CD4-positive, alpha-beta memory T cell (primary cell): ENCODE results near the gene PTX4. TPM values are rescaled to one million over a fixed set of nuclear protein-coding genes. Genes with fewer than 3 reads are reported as not detected.

Experiments used
- CTCF ChIA-PET: fragments of 350-600 bp; sonication (Branson Sonifier 250); formaldehyde crosslinking; loops from one replicate; lab custom pipeline; 2021; ENCODE audit warnings: inconsistent platforms; ENCODE audit not compliant: partially characterized antibody; lab: Charles Lee
- POLR2A ChIA-PET: fragments of 350-600 bp; sonication (Branson Sonifier 250); formaldehyde crosslinking; loops from one replicate; lab custom pipeline; 2021; ENCODE audit not compliant: partially characterized antibody; lab: Charles Lee
- DNase-seq, 5 donors: peaks; one replicate each; pipeline versions ENCODE4 v3.0.0 to v3.0.0-alpha.2; 2020 to 2022; ENCODE audit warnings: mixed read lengths in 1 of 5
- H3K27ac ChIP-seq: one replicate; pipeline ENCODE4 v1.7.0; 2013; ENCODE audit warnings: low read depth, low read length
- H3K27me3 ChIP-seq: 2 replicates; pipeline ENCODE4 v1.7.0; 2013; ENCODE audit warnings: mild to moderate bottlenecking, low read length, moderate library complexity; ENCODE audit not compliant: insufficient read depth
- H3K36me3 ChIP-seq: 2 replicates; pipeline ENCODE4 v1.7.0; 2013; ENCODE audit warnings: mild to moderate bottlenecking, low read length, moderate library complexity; ENCODE audit not compliant: insufficient read depth
- H3K4me1 ChIP-seq: 2 replicates; pipeline ENCODE4 v1.7.0; 2013; ENCODE audit warnings: mild to moderate bottlenecking, low read length, moderate library complexity; ENCODE audit not compliant: insufficient read depth
- H3K4me3 ChIP-seq, 2 donors: one replicate each; pipeline ENCODE4 v1.7.0; 2013; ENCODE audit warnings: low read length in 2 of 2, mild to moderate bottlenecking in 1 of 2
- H3K9me3 ChIP-seq, 2 donors: one replicate each; pipeline ENCODE4 v1.7.0; 2013; ENCODE audit warnings: low read length in 2 of 2, control low read depth in 1 of 2; ENCODE audit not compliant: control insufficient read depth in 1 of 2
- H3K27ac Mint-ChIP-seq, 7 donors: one replicate each; pipeline ENCODE4 v1.8.0; 2020 to 2021; ENCODE audit warnings: mixed read lengths in 7 of 7, mild to moderate bottlenecking in 6 of 7, inconsistent platforms in 3 of 7, moderate library complexity in 3 of 7
- H3K27me3 Mint-ChIP-seq, 2 donors: one replicate each; pipeline ENCODE4 v1.8.0; 2020 to 2021; ENCODE audit warnings: mixed read lengths in 2 of 2
- H3K36me3 Mint-ChIP-seq, 2 donors: one replicate each; pipeline ENCODE4 v1.8.0; 2020 to 2021; ENCODE audit warnings: mixed read lengths in 2 of 2, inconsistent platforms in 1 of 2, mild to moderate bottlenecking in 1 of 2
- H3K4me1 Mint-ChIP-seq, 4 donors: one replicate each; pipeline ENCODE4 v1.8.0; 2020 to 2021; ENCODE audit warnings: mixed read lengths in 4 of 4, mild to moderate bottlenecking in 1 of 4
- H3K4me3 Mint-ChIP-seq, 8 donors: one replicate each; pipeline ENCODE4 v1.8.0; 2020 to 2021; ENCODE audit warnings: mixed read lengths in 8 of 8, mild to moderate bottlenecking in 7 of 8, moderate library complexity in 6 of 8, inconsistent platforms in 3 of 8
- H3K9me3 Mint-ChIP-seq, 8 donors: one replicate each; pipeline ENCODE4 v1.8.0; 2020 to 2021; ENCODE audit warnings: mixed read lengths in 8 of 8, mild to moderate bottlenecking in 5 of 8, inconsistent platforms in 3 of 8, moderate library complexity in 1 of 8
- intact Hi-C: fragments of 100-400 bp; cut with micrococcal nuclease; formaldehyde crosslinking; loops from one replicate; pipeline ENCODE4 v1.15.1; 2023
- polyA plus RNA-seq, 2 donors: library from polyadenylated mRNA; unstranded; fragments of 300-500 nt; fragmentation: Illumina TruSeq; gene quantifications; one replicate each; pipeline ENCODE4 v1.2.3, GENCODE V29; 2021
- total RNA-seq, 2 experiments: library from RNA; stranded (reverse); gene quantifications; one replicate each; pipeline ENCODE4 v1.2.3, GENCODE V29; 2021

PTX4 gene
- total and polyA plus RNA-seq, 4 experiments from 2014 or later: not detected

- H3K27me3 Mint-ChIP-seq: no peaks in the 10 kb centered on the region
- H3K4me3 Mint-ChIP-seq: peak overlapping the region in 2 of 8 donors; percentile 35 to 48
- peaks cover 3 to 35% (median 16%) of the 10 kb centered on the region in 4 donors for H3K4me1 Mint-ChIP-seq
- H3K9me3 ChIP-seq: no peaks in the 10 kb centered on the region
- no peak overlapping the region for H3K27ac ChIP-seq
- H3K9me3 Mint-ChIP-seq: peaks cover 0 to 1% (median 0%) of the 10 kb centered on the region in 8 donors
- peaks cover 8% of the 10 kb centered on the region for H3K4me1 ChIP-seq
- ChIA-PET POLR2A (no interaction called here), CTCF (no interaction called here)
- no peaks in the 10 kb centered on the region for H3K27me3 ChIP-seq
- no peaks in the 10 kb centered on the region for H3K36me3 ChIP-seq
- H3K27ac Mint-ChIP-seq: peak overlapping the region in 1 of 7 donors; percentile 57
- intact Hi-C loops: no loop called here
- no peak overlapping the region for H3K4me3 ChIP-seq
- H3K36me3 Mint-ChIP-seq: peaks cover 6 to 8% of the 10 kb centered on the region in 2 donors
- DNase-seq: no peak
Measured at GRCh38 chr16:1466968-1467521, 21.7 kb downstream of the PTX4 start.

- CTCF ChIA-PET: no interaction called here
- no peak overlapping the region for H3K4me3 ChIP-seq
- H3K9me3 Mint-ChIP-seq: peaks cover 0 to 1% (median 0%) of the 10 kb centered on the region in 8 donors
- H3K4me1 ChIP-seq: peaks cover 2% of the 10 kb centered on the region
- peaks cover 8 to 10% of the 10 kb centered on the region in 2 donors for H3K36me3 Mint-ChIP-seq
- DNase-seq: no peak
- intact Hi-C loops: no loop called here
- no peak overlapping the region for H3K4me3 Mint-ChIP-seq
- peaks cover 5% of the 10 kb centered on the region for H3K36me3 ChIP-seq
- no peak overlapping the region for H3K27ac ChIP-seq
- H3K27me3 Mint-ChIP-seq: no peaks in the 10 kb centered on the region
- no peaks in the 10 kb centered on the region for H3K9me3 ChIP-seq
- H3K27ac Mint-ChIP-seq: no peak overlapping the region
- H3K4me1 Mint-ChIP-seq: peaks cover 5 to 26% (median 10%) of the 10 kb centered on the region in 4 donors
- no peaks in the 10 kb centered on the region for H3K27me3 ChIP-seq
- POLR2A ChIA-PET: no interaction called here
Measured at GRCh38 chr16:1466054-1466453, 22.7 kb downstream of the PTX4 start.

GRCh38 chr16:1465567-1465915 is 23.2 kb downstream of the PTX4 start:
- Histone ChIP-seq H3K27me3 (no peaks in the 10 kb centered on the region), H3K9me3 (no peaks in the 10 kb centered on the region), H3K4me3 (no peak overlapping the region), H3K27ac (no peak overlapping the region), H3K4me1 (no peaks in the 10 kb centered on the region), H3K36me3 (peaks cover 11% of the 10 kb centered on the region)
- POLR2A ChIA-PET: no interaction called here
- Mint-ChIP-seq H3K36me3 (peaks cover 8 to 10% of the 10 kb centered on the region in 2 donors), H3K27ac (no peak overlapping the region), H3K4me3 (no peak overlapping the region), H3K4me1 (peaks cover 3 to 21% (median 7%) of the 10 kb centered on the region in 4 donors), H3K9me3 (peaks cover 0 to 1% (median 0%) of the 10 kb centered on the region in 8 donors), H3K27me3 (no peaks in the 10 kb centered on the region)
- CTCF ChIA-PET: no interaction called here
- intact Hi-C loops: no loop called here
- DNase-seq: no peak

GRCh38 chr16:1464894-1465566 is 23.7 kb downstream of the PTX4 start:
- DNase-seq: no peak
- Histone ChIP-seq H3K4me1 (no peaks in the 10 kb centered on the region), H3K9me3 (no peaks in the 10 kb centered on the region), H3K27me3 (no peaks in the 10 kb centered on the region), H3K36me3 (peaks cover 12% of the 10 kb centered on the region), H3K27ac (no peak overlapping the region), H3K4me3 (no peak overlapping the region)
- H3K27me3 Mint-ChIP-seq: no peaks in the 10 kb centered on the region
- peaks cover 8 to 12% of the 10 kb centered on the region in 2 donors for H3K36me3 Mint-ChIP-seq
- peaks cover 3 to 17% (median 4%) of the 10 kb centered on the region in 4 donors for H3K4me1 Mint-ChIP-seq
- ChIA-PET CTCF (no interaction called here), POLR2A (no interaction called here)
- no peak overlapping the region for H3K4me3 Mint-ChIP-seq
- peaks cover 0 to 1% (median 0%) of the 10 kb centered on the region in 8 donors for H3K9me3 Mint-ChIP-seq
- intact Hi-C loops: no loop called here
- H3K27ac Mint-ChIP-seq: no peak overlapping the region

DNA sequence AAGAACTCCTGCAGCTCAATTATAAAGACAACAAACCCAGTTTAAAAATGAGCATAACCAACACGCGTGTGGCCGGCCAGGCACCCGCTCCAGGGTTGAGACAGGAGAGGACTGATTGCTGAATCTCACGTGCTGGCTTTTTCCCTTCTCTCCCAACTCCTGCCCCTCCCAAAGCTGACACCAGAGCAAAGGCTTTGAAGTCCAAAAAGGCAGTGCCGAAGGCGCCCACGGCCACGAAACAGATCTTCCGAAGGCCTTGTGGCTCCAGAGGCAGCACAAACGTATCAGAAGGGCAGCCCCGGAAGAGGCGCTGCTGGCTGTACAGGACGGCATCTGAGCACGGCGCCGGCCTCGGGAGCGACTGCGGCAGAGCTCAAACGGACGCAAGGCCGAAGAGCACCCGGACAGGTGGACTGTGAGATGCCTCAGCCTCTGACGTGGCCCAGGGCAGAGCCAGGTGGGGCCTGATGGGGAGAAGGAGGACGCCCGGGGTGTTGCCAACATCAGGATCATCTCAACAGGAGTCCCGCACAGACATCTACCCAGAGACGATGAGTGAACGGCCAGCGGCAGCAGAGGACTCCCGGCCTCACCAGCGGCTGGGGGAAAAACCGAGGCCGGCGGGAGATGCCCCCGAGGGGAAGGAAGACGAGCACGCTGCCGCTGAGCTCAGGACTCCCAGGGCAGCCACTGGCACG is 24.4 kb downstream of the PTX4 start:
- no peak overlapping the region for H3K4me3 ChIP-seq
- no peaks in the 10 kb centered on the region for H3K27me3 ChIP-seq
- DNase-seq: no peak
- H3K36me3 ChIP-seq: peaks cover 12% of the 10 kb centered on the region
- peaks cover 0 to 1% (median 0%) of the 10 kb centered on the region in 8 donors for H3K9me3 Mint-ChIP-seq
- H3K27ac Mint-ChIP-seq: no peak overlapping the region
- ChIA-PET POLR2A (no interaction called here), CTCF (interaction anchor here (0.7 kb wide), 1 partner anchor 101 kb away, joined by 4 read pairs; no protein-coding TSS in a partner anchor)
- no peaks in the 10 kb centered on the region for H3K9me3 ChIP-seq
- no peaks in the 10 kb centered on the region for H3K27me3 Mint-ChIP-seq
- H3K4me1 Mint-ChIP-seq: peaks cover 0 to 12% (median 2%) of the 10 kb centered on the region in 4 donors
- H3K36me3 Mint-ChIP-seq: peaks cover 8 to 14% of the 10 kb centered on the region in 2 donors
- no peak overlapping the region for H3K4me3 Mint-ChIP-seq
- intact Hi-C loops: no loop called here
- no peaks in the 10 kb centered on the region for H3K4me1 ChIP-seq
- no peak overlapping the region for H3K27ac ChIP-seq

GRCh38 chr16:1461146-1461545 is 27.6 kb downstream of the PTX4 start:
- POLR2A ChIA-PET: no interaction called here
- no peaks in the 10 kb centered on the region for H3K9me3 Mint-ChIP-seq
- no peak overlapping the region for H3K27ac Mint-ChIP-seq
- Histone ChIP-seq H3K4me3 (no peak overlapping the region), H3K27ac (no peak overlapping the region), H3K4me1 (no peaks in the 10 kb centered on the region), H3K36me3 (peaks cover 12% of the 10 kb centered on the region), H3K9me3 (no peaks in the 10 kb centered on the region), H3K27me3 (no peaks in the 10 kb centered on the region)
- no peaks in the 10 kb centered on the region for H3K27me3 Mint-ChIP-seq
- H3K36me3 Mint-ChIP-seq: peaks cover 8 to 17% of the 10 kb centered on the region in 2 donors
- intact Hi-C loops: no loop called here
- peaks cover 0 to 2% (median 0%) of the 10 kb centered on the region in 4 donors for H3K4me1 Mint-ChIP-seq
- CTCF ChIA-PET: no interaction called here
- DNase-seq: no peak
- no peak overlapping the region for H3K4me3 Mint-ChIP-seq

- no peak for DNase-seq
- Histone ChIP-seq H3K4me1 (no peaks in the 10 kb centered on the region), H3K36me3 (peaks cover 12% of the 10 kb centered on the region), H3K27ac (no peak overlapping the region), H3K9me3 (no peaks in the 10 kb centered on the region), H3K4me3 (no peak overlapping the region), H3K27me3 (no peaks in the 10 kb centered on the region)
- H3K36me3 Mint-ChIP-seq: peaks cover 8 to 17% of the 10 kb centered on the region in 2 donors
- peaks cover 0 to 2% (median 0%) of the 10 kb centered on the region in 4 donors for H3K4me1 Mint-ChIP-seq
- H3K9me3 Mint-ChIP-seq: no peaks in the 10 kb centered on the region
- no peaks in the 10 kb centered on the region for H3K27me3 Mint-ChIP-seq
- POLR2A ChIA-PET: no interaction called here
- no peak overlapping the region for H3K4me3 Mint-ChIP-seq
- intact Hi-C loops: no loop called here
- CTCF ChIA-PET: no interaction called here
- no peak overlapping the region for H3K27ac Mint-ChIP-seq
Measured at GRCh38 chr16:1460602-1461138, 28.1 kb downstream of the PTX4 start.
